ENCODE measurements around the gene CES1. TPM values are rescaled to one million over a fixed set of nuclear protein-coding genes. Genes with fewer than 3 reads are reported as not detected.

CES1 gene
- total RNA-seq, 4 donors from 2014 or later: 0.76 to 9.5 (median 2.6) TPM

GRCh38 chr16:55853114-55853513 lies 20.2 kb upstream of the CES1 start:
- no peak overlapping the region for H3K4me3 ChIP-seq (ENCODE audit: low read depth, poor library complexity, severe bottlenecking)
- no peak for DNase-seq (ENCODE audit: low spot score in 2 of 2)
- intact Hi-C loops (cut with DNase I; ENCODE audit: low total_unique reads): no loop called here
- no peak for TF ChIP-seq CTCF (IDR thresholded peaks at IDR 0.05)
- TF ChIP-seq POLR2A (IDR thresholded peaks at IDR 0.05): no peak
- 50 to 74% methylated on average over 3 of the region's 3 CpGs for WGBS, 2 donors

GRCh38 chr16:55849536-55849935 lies 16.6 kb upstream of the CES1 start:
- 78 to 85% methylated on average over 13 of the region's 13 CpGs for WGBS, 2 donors
- no peak overlapping the region for H3K4me3 ChIP-seq (ENCODE audit: low read depth, poor library complexity, severe bottlenecking)
- no peak for TF ChIP-seq CTCF (IDR thresholded peaks at IDR 0.05)
- TF ChIP-seq POLR2A (IDR thresholded peaks at IDR 0.05): no peak
- no peak for DNase-seq (ENCODE audit: low spot score in 2 of 2)
- intact Hi-C loops (cut with DNase I; ENCODE audit: low total_unique reads): loop anchor here (10.0 kb wide), 1 partner anchor 385 kb away; no protein-coding TSS in a partner anchor

- WGBS, 2 donors: 45 to 56% methylated on average over 11 of the region's 11 CpGs
- no peak for DNase-seq (ENCODE audit: low spot score in 2 of 2)
- intact Hi-C loops (cut with DNase I; ENCODE audit: low total_unique reads): loop anchor here (10.0 kb wide), 1 partner anchor 382 kb away; no protein-coding TSS in a partner anchor
- no peak overlapping the region for H3K4me3 ChIP-seq (ENCODE audit: low read depth, poor library complexity, severe bottlenecking)
- no peak for TF ChIP-seq CTCF (IDR thresholded peaks at IDR 0.05)
- TF ChIP-seq POLR2A (IDR thresholded peaks at IDR 0.05): no peak
Observed at GRCh38 chr16:55846598-55847346, 13.9 kb upstream of the CES1 start.

GRCh38 chr16:55843105-55843395 lies 10.2 kb upstream of the CES1 start:
- intact Hi-C loops (cut with DNase I; ENCODE audit: low total_unique reads): loop anchor here (1.0 to 10.0 kb wide), 2 partner anchors 127 to 378 kb away; no protein-coding TSS in a partner anchor
- 42 to 46% methylated on average over 2 of the region's 2 CpGs for WGBS, 2 donors
- H3K4me3 ChIP-seq (ENCODE audit: low read depth, poor library complexity, severe bottlenecking): no peak overlapping the region
- TF ChIP-seq CTCF (IDR thresholded peaks at IDR 0.05) (no peak), POLR2A (IDR thresholded peaks at IDR 0.05) (no peak)
- no peak for DNase-seq (ENCODE audit: low spot score in 2 of 2)

- 39 to 46% methylated on average over 11 of the region's 11 CpGs for WGBS, 2 donors
- no peak overlapping the region for H3K4me3 ChIP-seq (ENCODE audit: low read depth, poor library complexity, severe bottlenecking)
- intact Hi-C loops (cut with DNase I; ENCODE audit: low total_unique reads): loop anchor here (1.0 to 10.0 kb wide), 2 partner anchors 126 to 378 kb away; no protein-coding TSS in a partner anchor
- TF ChIP-seq POLR2A (IDR thresholded peaks at IDR 0.05) (no peak), CTCF (IDR thresholded peaks at IDR 0.05) (peak in 1 of 3 donors; percentile 35)
- DNase-seq (ENCODE audit: low spot score in 2 of 2): no peak
Observed at GRCh38 chr16:55842369-55843104, 9.6 kb upstream of the CES1 start.
